HG03460 (cell line): ENCODE data around the gene XK.

ENCODE experiments used
- ATAC-seq: cut with Tn5 transposase; IDR thresholded peaks from one replicate; pipeline ENCODE4 v1.9.1; 2021; ENCODE audit not compliant: unreplicated experiment

Gene XK

GRCh38 chrX:37679230-37679629 lies 6.4 kb upstream of the XK start:
- no peak for ATAC-seq

- no peak for ATAC-seq
These were observed 5.7 kb upstream of the XK start for GRCh38 chrX:37679888-37680287.

GRCh38 chrX:37684426-37684825 lies 1.2 kb upstream of the XK start:
- ATAC-seq = no peak

- no peak for ATAC-seq
These were observed 618 bp upstream of the XK start for GRCh38 chrX:37684973-37685372.

GRCh38 chrX:37686369-37686995 lies 891 bp downstream of the XK start:
- ATAC-seq = no peak

- ATAC-seq = no peak
These were observed 1.4 kb downstream of the XK start for GRCh38 chrX:37686996-37687395.

- ATAC-seq = no peak
These were observed 4.5 kb downstream of the XK start for GRCh38 chrX:37690119-37690518.

- no peak for ATAC-seq
These were observed 7.3 kb downstream of the XK start for GRCh38 chrX:37692918-37693317.

- no peak for ATAC-seq
These were observed 11.7 kb downstream of the XK start for GRCh38 chrX:37697169-37697760.

GRCh38 chrX:37701588-37701987 lies 16.0 kb downstream of the XK start:
- ATAC-seq = no peak

GRCh38 chrX:37711991-37712390 lies 26.4 kb downstream of the XK start:
- ATAC-seq = no peak

GRCh38 chrX:37712458-37712857 lies 26.9 kb downstream of the XK start:
- ATAC-seq = no peak

GRCh38 chrX:37714479-37714878 lies 28.9 kb downstream of the XK start:
- no peak for ATAC-seq

GRCh38 chrX:37716602-37717001 lies 31.0 kb downstream of the XK start:
- ATAC-seq = no peak

GRCh38 chrX:37717708-37718107 lies 32.1 kb downstream of the XK start:
- no peak for ATAC-seq

- no peak for ATAC-seq
These were observed 37.0 kb downstream of the XK start for GRCh38 chrX:37722595-37722994.

GRCh38 chrX:37726346-37726745 lies 40.8 kb downstream of the XK start:
- ATAC-seq = no peak

- ATAC-seq = peak; percentile 39
These were observed 59.8 kb downstream of the XK start for GRCh38 chrX:37745354-37745753.

GRCh38 chrX:37745835-37746217 lies 60.2 kb downstream of the XK start:
- ATAC-seq = peak; percentile 40

GRCh38 chrX:37746218-37746941 lies 60.8 kb downstream of the XK start:
- peak; percentile 86 for ATAC-seq

GRCh38 chrX:37746951-37747350 lies 61.4 kb downstream of the XK start:
- no peak for ATAC-seq

- no peak for ATAC-seq
These were observed 66.7 kb downstream of the XK start for GRCh38 chrX:37752281-37752680.
